ENCODE measurements around the gene RNASE12. TPM values are rescaled to one million over a fixed set of nuclear protein-coding genes. Genes with fewer than 3 reads are reported as not detected.
A peak's percentile ranks its signal among the peaks of the same experiment; 100 is the strongest.
"Not testable (repeated sequence)": the region's sequence is repeated elsewhere in the genome, so short reads cannot be mapped to it uniquely, and the experiment has no call there.

The RNASE12 gene
- total and polyA plus RNA-seq, 4 donors: not detected

GRCh38 chr14:20627346-20628027 is 36.3 kb upstream of the RNASE12 start:
- 55% methylated on average over 5 of the region's 5 CpGs for WGBS, 2 donors

GRCh38 chr14:20626274-20626673 is 35.1 kb upstream of the RNASE12 start:
- Histone ChIP-seq H3K27ac (ENCODE audit: low read depth in 1 of 2, low read length in 2 of 2) (no peak overlapping the region), H3K9me3 (ENCODE audit: control insufficient read depth, low read length) (no peaks in the 10 kb centered on the region), H3K27me3 (ENCODE audit: control insufficient read depth in 1 of 2, insufficient read depth in 2 of 2, low read length in 1 of 2) (no peaks in the 10 kb centered on the region), H3K4me1 (ENCODE audit: control insufficient read depth in 1 of 2, insufficient read depth in 2 of 2, low read length in 2 of 2) (no peaks in the 10 kb centered on the region), H3K36me3 (ENCODE audit: control insufficient read depth in 1 of 2, insufficient read depth in 2 of 2, low read length in 1 of 2) (no peaks in the 10 kb centered on the region), H3K4me3 (ENCODE audit: low read length in 2 of 2) (no peak overlapping the region)
- 14 to 21% methylated on average over 12 of the region's 12 CpGs for WGBS, 2 donors
- ATAC-seq (ENCODE audit: low FRiP score) (no peak), DNase-seq (no peak)
- intact Hi-C loops (cut with DNase I): loop anchor here in 1 of 2 donors (5.0 kb wide), 1 partner anchor 56 kb away; the partner anchor contains the start of gene RNASE4

More at GRCh38 chr14:20627346-20628027, 36.3 kb upstream of the RNASE12 start:
- Histone ChIP-seq H3K4me1 (ENCODE audit: control insufficient read depth in 1 of 2, insufficient read depth in 2 of 2, low read length in 2 of 2) (no peaks in the 10 kb centered on the region), H3K9me3 (ENCODE audit: control insufficient read depth, low read length) (no peaks in the 10 kb centered on the region), H3K27ac (ENCODE audit: low read depth in 1 of 2, low read length in 2 of 2) (no peak overlapping the region), H3K4me3 (ENCODE audit: low read length in 2 of 2) (no peak overlapping the region), H3K27me3 (ENCODE audit: control insufficient read depth in 1 of 2, insufficient read depth in 2 of 2, low read length in 1 of 2) (no peaks in the 10 kb centered on the region), H3K36me3 (ENCODE audit: control insufficient read depth in 1 of 2, insufficient read depth in 2 of 2, low read length in 1 of 2) (no peaks in the 10 kb centered on the region)
- no peak for DNase-seq
- ATAC-seq (ENCODE audit: low FRiP score): no peak
- intact Hi-C loops (cut with DNase I): loop anchor here in 1 of 2 donors (5.0 kb wide), 1 partner anchor 55 kb away; the partner anchor contains the start of gene RNASE4

- H3K4me3 ChIP-seq (ENCODE audit: low read length in 2 of 2): peak overlapping the region in 1 of 2 donors; percentile 12
- H3K27ac ChIP-seq (ENCODE audit: low read depth in 1 of 2, low read length in 2 of 2): peak overlapping the region in 1 of 2 donors; percentile 4
- WGBS, 2 donors: 6 to 8% methylated on average over 22 of the region's 22 CpGs
- peak; percentile 74 for ATAC-seq (ENCODE audit: low FRiP score)
- peak in 1 of 2 donors; percentile 80 for DNase-seq
- H3K36me3 ChIP-seq (ENCODE audit: control insufficient read depth in 1 of 2, insufficient read depth in 2 of 2, low read length in 1 of 2): no peaks in the 10 kb centered on the region
- H3K27me3 ChIP-seq (ENCODE audit: control insufficient read depth in 1 of 2, insufficient read depth in 2 of 2, low read length in 1 of 2): no peaks in the 10 kb centered on the region
- intact Hi-C loops (cut with DNase I): loop anchor here in 1 of 2 donors (1.0 to 5.0 kb wide), 2 partner anchors 11 to 58 kb away; partner anchors contain the start of gene RNASE4
- no peaks in the 10 kb centered on the region for H3K4me1 ChIP-seq (ENCODE audit: control insufficient read depth in 1 of 2, insufficient read depth in 2 of 2, low read length in 2 of 2)
- H3K9me3 ChIP-seq (ENCODE audit: control insufficient read depth, low read length): no peaks in the 10 kb centered on the region
Observed at GRCh38 chr14:20624495-20625070, 33.4 kb upstream of the RNASE12 start.

GRCh38 chr14:20623798-20624197 is 32.6 kb upstream of the RNASE12 start:
- H3K4me1 ChIP-seq (ENCODE audit: control insufficient read depth in 1 of 2, insufficient read depth in 2 of 2, low read length in 2 of 2): no peaks in the 10 kb centered on the region
- DNase-seq (no peak), ATAC-seq (ENCODE audit: low FRiP score) (no peak)
- H3K9me3 ChIP-seq (ENCODE audit: control insufficient read depth, low read length): no peaks in the 10 kb centered on the region
- H3K27me3 ChIP-seq (ENCODE audit: control insufficient read depth in 1 of 2, insufficient read depth in 2 of 2, low read length in 1 of 2): no peaks in the 10 kb centered on the region
- 42 to 55% methylated on average over 15 of the region's 15 CpGs for WGBS, 2 donors
- intact Hi-C loops (cut with DNase I): no loop called here
- no peak overlapping the region for H3K4me3 ChIP-seq (ENCODE audit: low read length in 2 of 2)
- no peak overlapping the region for H3K27ac ChIP-seq (ENCODE audit: low read depth in 1 of 2, low read length in 2 of 2)
- no peaks in the 10 kb centered on the region for H3K36me3 ChIP-seq (ENCODE audit: control insufficient read depth in 1 of 2, insufficient read depth in 2 of 2, low read length in 1 of 2)

GRCh38 chr14:20622816-20623291 is 31.7 kb upstream of the RNASE12 start:
- H3K4me3 ChIP-seq (ENCODE audit: low read length in 2 of 2): no peak overlapping the region
- no peaks in the 10 kb centered on the region for H3K4me1 ChIP-seq (ENCODE audit: control insufficient read depth in 1 of 2, insufficient read depth in 2 of 2, low read length in 2 of 2)
- ATAC-seq (ENCODE audit: low FRiP score) (no peak), DNase-seq (no peak)
- WGBS, 2 donors: 14 to 21% methylated on average over 25 to 29 of the region's 29 CpGs
- H3K27ac ChIP-seq (ENCODE audit: low read depth in 1 of 2, low read length in 2 of 2): no peak overlapping the region
- H3K27me3 ChIP-seq (ENCODE audit: control insufficient read depth in 1 of 2, insufficient read depth in 2 of 2, low read length in 1 of 2): no peaks in the 10 kb centered on the region
- H3K9me3 ChIP-seq (ENCODE audit: control insufficient read depth, low read length): no peaks in the 10 kb centered on the region
- H3K36me3 ChIP-seq (ENCODE audit: control insufficient read depth in 1 of 2, insufficient read depth in 2 of 2, low read length in 1 of 2): no peaks in the 10 kb centered on the region
- intact Hi-C loops (cut with DNase I): no loop called here

GRCh38 chr14:20620798-20621478 is 29.8 kb upstream of the RNASE12 start:
- H3K9me3 ChIP-seq (ENCODE audit: control insufficient read depth, low read length): no peaks in the 10 kb centered on the region
- no peaks in the 10 kb centered on the region for H3K36me3 ChIP-seq (ENCODE audit: control insufficient read depth in 1 of 2, insufficient read depth in 2 of 2, low read length in 1 of 2)
- H3K27ac ChIP-seq (ENCODE audit: low read depth in 1 of 2, low read length in 2 of 2): no peak overlapping the region
- H3K27me3 ChIP-seq (ENCODE audit: control insufficient read depth in 1 of 2, insufficient read depth in 2 of 2, low read length in 1 of 2): no peaks in the 10 kb centered on the region
- H3K4me3 ChIP-seq (ENCODE audit: low read length in 2 of 2): no peak overlapping the region
- ATAC-seq (ENCODE audit: low FRiP score): no peak
- no peaks in the 10 kb centered on the region for H3K4me1 ChIP-seq (ENCODE audit: control insufficient read depth in 1 of 2, insufficient read depth in 2 of 2, low read length in 2 of 2)
- 71 to 72% methylated on average over 2 of the region's 2 CpGs for WGBS, 2 donors
- intact Hi-C loops (cut with DNase I): no loop called here
- DNase-seq: no peak

GRCh38 chr14:20619688-20620087 is 28.5 kb upstream of the RNASE12 start:
- DNase-seq; H3K36me3 ChIP-seq (ENCODE audit: control insufficient read depth in 1 of 2, insufficient read depth in 2 of 2, low read length in 1 of 2); ATAC-seq (ENCODE audit: low FRiP score); H3K9me3 ChIP-seq (ENCODE audit: control insufficient read depth, low read length); H3K4me3 ChIP-seq (ENCODE audit: low read length in 2 of 2); H3K4me1 ChIP-seq (ENCODE audit: control insufficient read depth in 1 of 2, insufficient read depth in 2 of 2, low read length in 2 of 2); H3K27me3 ChIP-seq (ENCODE audit: control insufficient read depth in 1 of 2, insufficient read depth in 2 of 2, low read length in 1 of 2); H3K27ac ChIP-seq (ENCODE audit: low read depth in 1 of 2, low read length in 2 of 2): not testable (repeated sequence)
- intact Hi-C loops (cut with DNase I): loop anchor here (10.0 kb wide), 2 partner anchors 355 to 365 kb away; partner anchors contain the start of gene METTL17 (in 1 of the 2)
- 82% methylated on average over 6 of the region's 6 CpGs for WGBS, 2 donors

GRCh38 chr14:20618271-20618749 is 27.1 kb upstream of the RNASE12 start:
- H3K27me3 ChIP-seq (ENCODE audit: control insufficient read depth in 1 of 2, insufficient read depth in 2 of 2, low read length in 1 of 2): no peaks in the 10 kb centered on the region
- DNase-seq: no peak
- no peaks in the 10 kb centered on the region for H3K36me3 ChIP-seq (ENCODE audit: control insufficient read depth in 1 of 2, insufficient read depth in 2 of 2, low read length in 1 of 2)
- H3K4me1 ChIP-seq (ENCODE audit: control insufficient read depth in 1 of 2, insufficient read depth in 2 of 2, low read length in 2 of 2): no peaks in the 10 kb centered on the region
- intact Hi-C loops (cut with DNase I): loop anchor here (10.0 kb wide), 2 partner anchors 356 to 366 kb away; partner anchors contain the start of gene METTL17 (in 1 of the 2)
- H3K27ac ChIP-seq (ENCODE audit: low read depth in 1 of 2, low read length in 2 of 2): no peak overlapping the region
- no peak overlapping the region for H3K4me3 ChIP-seq (ENCODE audit: low read length in 2 of 2)
- no peaks in the 10 kb centered on the region for H3K9me3 ChIP-seq (ENCODE audit: control insufficient read depth, low read length)
- WGBS, 2 donors: 48 to 51% methylated on average over 4 of the region's 4 CpGs
- no peak for ATAC-seq (ENCODE audit: low FRiP score)
